ENCODE data around the gene LMTK2.

DNA sequence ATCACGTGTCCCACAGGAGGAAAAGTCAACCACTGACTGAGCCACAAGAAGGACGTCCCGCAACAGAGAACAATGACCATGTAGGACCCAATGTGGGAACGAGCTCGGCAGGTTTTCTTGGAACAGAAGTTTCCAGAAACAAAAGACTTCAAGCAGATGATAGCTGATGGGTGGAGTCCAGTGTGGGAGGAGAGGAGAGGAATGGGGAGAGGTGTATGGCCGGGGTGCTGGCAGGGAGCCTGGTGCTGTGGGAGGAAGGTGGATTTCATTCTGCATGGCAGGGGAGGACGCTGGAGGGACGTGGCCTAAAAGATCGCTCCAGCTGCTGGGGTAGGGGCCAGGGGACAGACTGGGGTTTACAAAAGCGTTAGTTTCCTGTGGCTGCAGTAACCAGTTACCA, 48.5 kb upstream of the LMTK2 start:
- TF ChIP-seq, protein P1, sequence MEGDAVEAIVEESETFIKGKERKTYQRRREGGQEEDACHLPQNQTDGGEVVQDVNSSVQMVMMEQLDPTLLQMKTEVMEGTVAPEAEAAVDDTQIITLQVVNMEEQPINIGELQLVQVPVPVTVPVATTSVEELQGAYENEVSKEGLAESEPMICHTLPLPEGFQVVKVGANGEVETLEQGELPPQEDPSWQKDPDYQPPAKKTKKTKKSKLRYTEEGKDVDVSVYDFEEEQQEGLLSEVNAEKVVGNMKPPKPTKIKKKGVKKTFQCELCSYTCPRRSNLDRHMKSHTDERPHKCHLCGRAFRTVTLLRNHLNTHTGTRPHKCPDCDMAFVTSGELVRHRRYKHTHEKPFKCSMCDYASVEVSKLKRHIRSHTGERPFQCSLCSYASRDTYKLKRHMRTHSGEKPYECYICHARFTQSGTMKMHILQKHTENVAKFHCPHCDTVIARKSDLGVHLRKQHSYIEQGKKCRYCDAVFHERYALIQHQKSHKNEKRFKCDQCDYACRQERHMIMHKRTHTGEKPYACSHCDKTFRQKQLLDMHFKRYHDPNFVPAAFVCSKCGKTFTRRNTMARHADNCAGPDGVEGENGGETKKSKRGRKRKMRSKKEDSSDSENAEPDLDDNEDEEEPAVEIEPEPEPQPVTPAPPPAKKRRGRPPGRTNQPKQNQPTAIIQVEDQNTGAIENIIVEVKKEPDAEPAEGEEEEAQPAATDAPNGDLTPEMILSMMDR (IDR thresholded peaks at IDR 0.05) = no peak
- TF ChIP-seq EZH2 (IDR thresholded peaks at IDR 0.05; ENCODE audit: borderline replicate concordance, insufficient read depth, low read depth, low read length, poor library complexity, severe bottlenecking) = no peak

Measured in B cell (primary cell).